Karpas-422 (cell line): ENCODE results near the gene BRINP3. TPM values are rescaled to one million over a fixed set of nuclear protein-coding genes. Genes with fewer than 3 reads are reported as not detected.

Experiments
- DNase-seq: peaks from one replicate; pipeline ENCODE4 v3.0.0-alpha.2; 2015
- H2AFZ ChIP-seq: fragments of 200-600 bp; sonication (generic); 2 replicates; pipeline ENCODE4 v1.6.1; 2014; ENCODE audit warnings: antibody characterized with exemption, low read length, mixed read lengths
- H3K27ac ChIP-seq: fragments of 200-600 bp; sonication (generic); 2 replicates; pipeline ENCODE4 v1.5.1; 2014; ENCODE audit warnings: mild to moderate bottlenecking, low read length, moderate library complexity
- H3K27me3 ChIP-seq: fragments of 200-600 bp; sonication (generic); 2 replicates; pipeline ENCODE4 v1.6.1; 2014; ENCODE audit warnings: low read length, mixed read lengths
- H3K36me3 ChIP-seq: fragments of 200-600 bp; sonication (generic); 2 replicates; pipeline ENCODE4 v1.6.1; 2014; ENCODE audit warnings: low read length, mixed read lengths; ENCODE audit not compliant: insufficient read depth
- H3K4me1 ChIP-seq: fragments of 200-600 bp; sonication (generic); 2 replicates; pipeline ENCODE4 v1.6.1; 2014; ENCODE audit warnings: mild to moderate bottlenecking, low read length, mixed read lengths
- H3K4me2 ChIP-seq: fragments of 200-600 bp; sonication (generic); 2 replicates; pipeline ENCODE4 v1.6.1; 2014; ENCODE audit warnings: low read length, low read depth, mild to moderate bottlenecking; ENCODE audit not compliant: poor library complexity, severe bottlenecking
- H3K4me3 ChIP-seq: fragments of 200-600 bp; sonication (generic); 2 replicates; pipeline ENCODE4 v1.5.1; 2014; ENCODE audit warnings: mild to moderate bottlenecking, antibody characterized with exemption, low read length, mixed read lengths
- H3K79me2 ChIP-seq: fragments of 200-600 bp; sonication (generic); 2 replicates; pipeline ENCODE4 v1.6.1; 2014; ENCODE audit warnings: mild to moderate bottlenecking, low read length, mixed read lengths
- H3K9ac ChIP-seq: fragments of 200-600 bp; sonication (generic); 2 replicates; pipeline ENCODE4 v1.6.0; 2014; ENCODE audit warnings: low read length
- H3K9me2 ChIP-seq: fragments of 200-600 bp; sonication (generic), shearing (Covaris generic); replicated peaks from 2 replicates; pipeline ENCODE4 v1.6.0; 2014; ENCODE audit warnings: mild to moderate bottlenecking, low read length, moderate library complexity; ENCODE audit not compliant: insufficient read depth
- H3K9me3 ChIP-seq: fragments of 300-700, 200-600 bp; sonication (generic); 2 replicates; pipeline ENCODE4 v1.6.1; 2014; ENCODE audit warnings: low read length, mixed read lengths
- H4K20me1 ChIP-seq: fragments of 200-600 bp; sonication (generic); 2 replicates; pipeline ENCODE4 v1.6.1; 2014; ENCODE audit warnings: mild to moderate bottlenecking, antibody characterized with exemption, low read length, low read depth; ENCODE audit not compliant: insufficient read depth
- total RNA-seq: library from RNA; depleted of rRNA; stranded (reverse); fragments of >200 nt; shearing (Covaris generic); gene quantifications from 2 replicates; pipeline ENCODE4 v1.2.3, GENCODE V29; 2014; ENCODE audit warnings: low replicate concordance

Gene BRINP3
- total RNA-seq, 1 experiment from 2014 or later: not detected

DNA sequence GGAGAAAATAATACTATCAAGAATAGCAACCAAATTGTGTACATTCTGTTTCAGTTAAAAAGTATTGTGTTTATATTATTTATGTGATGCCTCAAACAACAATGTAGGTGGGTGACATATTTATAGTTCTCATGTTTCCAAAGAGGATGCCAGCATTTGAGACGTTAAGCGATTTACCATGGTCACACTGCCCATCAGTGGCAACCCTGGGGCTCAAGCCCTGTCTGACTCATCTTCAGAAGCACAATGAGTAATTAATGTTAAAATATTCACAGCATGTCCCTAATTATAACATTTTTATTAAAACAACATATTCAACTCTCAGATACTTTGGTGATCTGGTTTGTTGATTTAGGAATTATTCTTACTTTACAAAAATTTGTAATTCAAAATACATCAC lies 409.4 kb downstream of the BRINP3 start:
- Histone ChIP-seq H3K4me3 (no peak overlapping the region), H3K36me3 (no peaks in the 10 kb centered on the region), H3K27ac (no peak overlapping the region), H2AFZ (no peak overlapping the region), H3K27me3 (no peaks in the 10 kb centered on the region), H3K4me1 (no peaks in the 10 kb centered on the region), H3K4me2 (no peak overlapping the region), H4K20me1 (no peaks in the 10 kb centered on the region), H3K9me2 (no peaks in the 10 kb centered on the region), H3K9me3 (peaks cover 29% of the 10 kb centered on the region), H3K9ac (no peak overlapping the region), H3K79me2 (no peaks in the 10 kb centered on the region)
- DNase-seq: no peak

GRCh38 chr1:190067592-190067991 lies 410.1 kb downstream of the BRINP3 start:
- H3K79me2 ChIP-seq: no peaks in the 10 kb centered on the region
- peaks cover 23% of the 10 kb centered on the region for H3K9me3 ChIP-seq

DNA sequence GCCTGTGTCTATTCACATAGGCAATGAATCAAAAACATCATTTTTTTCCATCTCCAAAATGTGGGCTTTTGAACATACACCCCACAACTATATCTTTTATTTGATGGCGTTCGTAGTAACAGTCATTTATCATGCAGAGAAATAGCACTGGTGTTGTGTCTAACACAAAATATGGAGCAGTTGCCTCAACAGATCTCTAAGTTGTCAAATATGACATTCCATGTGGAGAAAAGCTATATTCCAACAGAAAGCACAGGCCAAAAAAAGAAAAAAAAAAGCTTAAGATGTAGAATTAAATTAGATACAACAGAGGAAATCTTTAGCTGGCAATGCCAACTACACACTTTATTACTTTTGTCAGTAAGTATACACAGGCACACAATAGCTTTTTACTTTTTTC lies 411.7 kb downstream of the BRINP3 start:
- H3K9me3 ChIP-seq: peaks cover 28% of the 10 kb centered on the region
- H2AFZ ChIP-seq: no peak overlapping the region
- H3K4me2 ChIP-seq: no peak overlapping the region
- no peaks in the 10 kb centered on the region for H3K36me3 ChIP-seq
- H3K79me2 ChIP-seq: no peaks in the 10 kb centered on the region
- no peak overlapping the region for H3K9ac ChIP-seq
- no peaks in the 10 kb centered on the region for H4K20me1 ChIP-seq
- H3K4me3 ChIP-seq: no peak overlapping the region
- H3K4me1 ChIP-seq: no peaks in the 10 kb centered on the region
- H3K27ac ChIP-seq: no peak overlapping the region
- no peak for DNase-seq
- H3K27me3 ChIP-seq: no peaks in the 10 kb centered on the region
- H3K9me2 ChIP-seq: no peaks in the 10 kb centered on the region

More at GRCh38 chr1:190067592-190067991, 410.1 kb downstream of the BRINP3 start:
- H2AFZ ChIP-seq: no peak overlapping the region
- H3K4me3 ChIP-seq: no peak overlapping the region
- H3K27ac ChIP-seq: no peak overlapping the region
- no peaks in the 10 kb centered on the region for H3K36me3 ChIP-seq
- no peaks in the 10 kb centered on the region for H3K27me3 ChIP-seq
- no peaks in the 10 kb centered on the region for H4K20me1 ChIP-seq
- H3K9me2 ChIP-seq: no peaks in the 10 kb centered on the region
- H3K9ac ChIP-seq: no peak overlapping the region
- no peak overlapping the region for H3K4me2 ChIP-seq
- no peak for DNase-seq
- H3K4me1 ChIP-seq: no peaks in the 10 kb centered on the region

DNA sequence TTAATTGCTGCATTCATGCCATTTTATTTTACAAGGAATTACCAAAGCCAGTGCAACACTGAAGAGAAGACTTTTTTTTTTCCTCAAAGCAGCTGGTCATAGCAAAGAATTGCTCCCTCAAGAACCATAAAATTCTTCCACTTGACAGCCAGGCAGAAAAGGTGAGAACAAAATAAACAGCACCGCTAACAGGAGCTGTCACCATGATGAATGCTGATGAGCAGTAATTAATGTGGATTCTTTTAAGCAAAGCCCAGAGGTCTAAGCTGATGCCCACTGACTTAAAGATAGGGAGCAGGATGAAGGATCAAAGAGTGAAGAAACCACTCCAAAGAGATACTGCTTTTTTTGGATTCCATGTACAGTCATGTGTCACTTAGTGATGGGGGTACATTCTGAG lies 428.4 kb downstream of the BRINP3 start:
- peaks cover 35% of the 10 kb centered on the region for H3K9me3 ChIP-seq

More for the DNA sequence above, 428.4 kb downstream of the BRINP3 start:
- DNase-seq: no peak
- Histone ChIP-seq H3K36me3 (no peaks in the 10 kb centered on the region), H3K9me2 (no peaks in the 10 kb centered on the region), H3K27ac (no peak overlapping the region), H2AFZ (no peak overlapping the region), H3K4me3 (no peak overlapping the region), H3K27me3 (no peaks in the 10 kb centered on the region), H3K4me2 (no peak overlapping the region), H3K4me1 (no peaks in the 10 kb centered on the region), H4K20me1 (no peaks in the 10 kb centered on the region), H3K9ac (no peak overlapping the region), H3K79me2 (no peaks in the 10 kb centered on the region)
